MG63 (cell line): ENCODE measurements around the gene TSPOAP1. TPM values are rescaled to one million over a fixed set of nuclear protein-coding genes. Genes with fewer than 3 reads are reported as not detected.

Experiments
- DNase-seq: peaks from one replicate; pipeline ENCODE4 v3.0.0-alpha.2; 2020
- H3K27me3 ChIP-seq: fragments of 250-450 bp; sonication (Bioruptor Pico); 2 replicates; pipeline ENCODE4 v1.5.1; 2020; ENCODE audit warnings: mild to moderate bottlenecking, moderate library complexity
- H3K36me3 ChIP-seq: fragments of 250-450 bp; sonication (Bioruptor Pico); 2 replicates; pipeline ENCODE4 v1.5.1; 2020; ENCODE audit warnings: mild to moderate bottlenecking, moderate library complexity
- H3K4me3 ChIP-seq: fragments of 250-450 bp; sonication (Bioruptor Pico); 2 replicates; pipeline ENCODE4 v1.5.1; 2020; ENCODE audit warnings: mild to moderate bottlenecking, moderate library complexity
- H3K9me3 ChIP-seq: fragments of 250-450 bp; sonication (Bioruptor Pico); 2 replicates; pipeline ENCODE4 v1.5.1; 2020; ENCODE audit warnings: mild to moderate bottlenecking, moderate library complexity
- total RNA-seq: library from RNA; depleted of rRNA; stranded (reverse); fragments of >200 nt; shearing (Covaris generic); gene quantifications from 2 replicates; pipeline ENCODE4 v1.2.3, GENCODE V29; 2014; ENCODE audit warnings: low replicate concordance

The TSPOAP1 gene
- total RNA-seq, 1 experiment from 2014 or later, result 7.0 TPM

DNA sequence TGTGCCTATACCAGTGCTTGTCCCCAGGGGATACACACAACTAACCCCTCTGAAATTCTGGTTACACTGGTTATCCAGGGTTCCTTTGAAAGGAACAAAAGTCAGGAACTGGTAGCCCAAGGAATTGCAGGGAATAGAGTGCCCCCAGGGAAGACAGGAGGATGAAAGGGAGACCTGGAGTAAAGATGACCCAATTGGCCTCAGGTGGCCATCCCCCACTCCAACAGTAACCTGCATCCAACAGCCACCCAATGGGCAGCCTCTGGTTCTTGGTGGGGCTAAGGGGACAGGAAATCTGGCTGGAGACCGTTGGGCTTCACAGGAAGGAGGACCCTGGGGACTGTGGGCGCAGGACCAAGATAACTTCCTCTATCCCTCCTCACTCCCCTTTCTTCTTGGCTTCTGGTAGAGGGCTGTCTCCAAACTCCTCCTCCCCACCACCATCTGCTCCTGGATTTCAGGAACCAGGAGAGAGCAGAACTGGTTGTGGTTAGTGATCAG lies 47.0 kb downstream of the TSPOAP1 start:
- Histone ChIP-seq H3K27me3 (no peaks in the 10 kb centered on the region), H3K9me3 (no peaks in the 10 kb centered on the region), H3K4me3 (no peak overlapping the region), H3K36me3 (no peaks in the 10 kb centered on the region)
- DNase-seq, result no peak

GRCh38 chr17:58280480-58281217 lies 47.9 kb downstream of the TSPOAP1 start, which contains the start of gene MPO:
TSS of gene MPO (minus strand) at chr17:58280935. CDS start at chr17:58280758, 177 bp downstream.
- H3K27me3 ChIP-seq, result no peaks in the 10 kb centered on the region
- no peaks in the 10 kb centered on the region for H3K36me3 ChIP-seq
- H3K4me3 ChIP-seq, result no peak within 1 kb of the TSS
- no peaks in the 10 kb centered on the region for H3K9me3 ChIP-seq
- no peak for DNase-seq

DNA sequence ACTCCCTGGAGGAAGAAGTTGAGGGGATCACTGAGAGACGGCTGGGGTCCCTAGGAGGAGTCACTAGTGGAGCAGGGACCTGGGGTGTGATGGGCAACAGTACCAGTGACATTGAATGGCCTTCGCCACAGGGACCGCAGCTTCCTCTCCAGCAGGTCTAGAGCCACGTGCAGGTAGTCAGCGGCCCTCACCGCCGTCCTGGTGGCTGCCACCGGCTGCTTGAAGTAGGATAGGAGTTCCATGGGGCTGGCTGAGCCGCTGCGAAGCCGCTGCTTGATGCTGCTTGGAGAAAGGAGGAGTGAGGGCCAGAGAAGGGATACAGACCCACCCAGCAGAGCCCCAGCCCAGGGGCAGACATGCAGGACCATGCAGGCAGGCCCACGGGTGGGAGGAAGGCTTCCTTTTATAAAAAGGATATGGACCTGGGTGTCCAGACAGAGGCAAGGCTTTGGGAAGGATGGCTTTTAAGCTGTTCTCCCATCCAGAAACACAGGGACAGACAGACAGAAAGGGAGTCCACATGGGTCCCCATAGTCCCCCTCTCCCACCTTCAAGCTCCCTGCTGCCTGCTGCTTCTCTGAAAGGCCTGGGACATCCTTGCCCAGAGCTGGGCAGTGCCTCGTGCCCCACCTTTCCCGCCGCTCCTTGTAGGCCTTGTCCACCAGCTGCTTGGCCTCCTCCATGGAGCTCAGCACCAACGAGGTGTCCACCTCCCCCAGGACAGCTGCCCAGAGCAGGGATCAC lies 48.7 kb downstream of the TSPOAP1 start:
- no peaks in the 10 kb centered on the region for H3K27me3 ChIP-seq
- DNase-seq, result no peak
- no peaks in the 10 kb centered on the region for H3K36me3 ChIP-seq
- H3K4me3 ChIP-seq, result no peak overlapping the region
- H3K9me3 ChIP-seq, result no peaks in the 10 kb centered on the region

DNA sequence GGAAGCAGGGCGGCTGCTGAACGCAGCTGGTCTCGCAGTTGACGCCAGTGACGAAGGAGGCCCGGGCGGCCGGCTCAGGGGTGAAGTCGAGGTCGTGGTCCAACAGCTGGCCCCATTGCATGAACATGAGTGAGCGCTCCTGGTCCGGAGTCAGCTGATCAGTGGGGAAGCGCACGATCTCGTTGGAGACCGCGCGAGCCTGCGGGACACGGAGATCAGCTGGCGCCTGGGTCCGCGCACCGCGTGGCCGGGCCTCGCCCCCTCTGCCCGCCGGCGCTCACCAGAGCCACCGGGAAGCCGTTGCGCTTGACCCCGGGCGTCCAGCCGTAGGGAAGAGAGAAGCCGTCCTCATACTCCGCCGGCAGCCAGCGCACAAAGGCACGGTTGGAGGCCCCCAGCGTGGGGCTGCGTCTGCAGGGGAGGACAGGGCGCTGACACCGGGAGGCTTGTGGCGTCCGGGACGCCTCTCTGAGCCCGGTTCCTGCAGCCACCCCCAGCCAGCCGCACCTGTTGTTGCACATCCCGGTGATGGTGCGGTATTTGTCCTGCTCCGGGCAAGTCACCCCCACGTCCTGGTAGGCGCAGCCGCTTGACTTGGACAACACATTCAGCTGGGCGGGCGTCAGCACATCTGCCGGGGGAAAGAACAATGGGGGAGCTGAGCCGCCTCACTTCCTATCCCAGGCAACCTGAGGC lies 49.4 kb downstream of the TSPOAP1 start:
- H3K4me3 ChIP-seq, result no peak overlapping the region
- H3K9me3 ChIP-seq, result no peaks in the 10 kb centered on the region
- H3K27me3 ChIP-seq, result no peaks in the 10 kb centered on the region
- no peak for DNase-seq
- no peaks in the 10 kb centered on the region for H3K36me3 ChIP-seq

DNA sequence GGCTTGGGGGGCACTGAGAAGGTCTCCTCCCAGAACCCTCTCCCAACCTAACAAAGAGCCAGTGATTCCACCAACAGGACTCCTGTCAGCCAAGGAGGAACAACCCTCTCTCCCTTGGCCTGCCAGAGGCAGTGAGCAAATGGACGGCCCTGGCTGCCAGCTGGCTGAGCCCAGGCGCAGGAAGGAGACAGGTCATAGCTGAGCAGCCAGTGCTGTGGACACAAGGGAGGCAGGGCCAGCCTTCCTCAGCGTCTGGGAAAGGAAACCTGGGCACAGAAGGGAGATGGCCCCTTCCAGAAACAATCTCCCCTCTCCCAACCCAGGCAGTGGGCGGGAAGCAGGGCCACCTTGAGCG lies 50.0 kb downstream of the TSPOAP1 start:
- peak; percentile 23 for DNase-seq
- Histone ChIP-seq H3K4me3 (no peak overlapping the region), H3K36me3 (no peaks in the 10 kb centered on the region), H3K9me3 (no peaks in the 10 kb centered on the region), H3K27me3 (no peaks in the 10 kb centered on the region)

DNA sequence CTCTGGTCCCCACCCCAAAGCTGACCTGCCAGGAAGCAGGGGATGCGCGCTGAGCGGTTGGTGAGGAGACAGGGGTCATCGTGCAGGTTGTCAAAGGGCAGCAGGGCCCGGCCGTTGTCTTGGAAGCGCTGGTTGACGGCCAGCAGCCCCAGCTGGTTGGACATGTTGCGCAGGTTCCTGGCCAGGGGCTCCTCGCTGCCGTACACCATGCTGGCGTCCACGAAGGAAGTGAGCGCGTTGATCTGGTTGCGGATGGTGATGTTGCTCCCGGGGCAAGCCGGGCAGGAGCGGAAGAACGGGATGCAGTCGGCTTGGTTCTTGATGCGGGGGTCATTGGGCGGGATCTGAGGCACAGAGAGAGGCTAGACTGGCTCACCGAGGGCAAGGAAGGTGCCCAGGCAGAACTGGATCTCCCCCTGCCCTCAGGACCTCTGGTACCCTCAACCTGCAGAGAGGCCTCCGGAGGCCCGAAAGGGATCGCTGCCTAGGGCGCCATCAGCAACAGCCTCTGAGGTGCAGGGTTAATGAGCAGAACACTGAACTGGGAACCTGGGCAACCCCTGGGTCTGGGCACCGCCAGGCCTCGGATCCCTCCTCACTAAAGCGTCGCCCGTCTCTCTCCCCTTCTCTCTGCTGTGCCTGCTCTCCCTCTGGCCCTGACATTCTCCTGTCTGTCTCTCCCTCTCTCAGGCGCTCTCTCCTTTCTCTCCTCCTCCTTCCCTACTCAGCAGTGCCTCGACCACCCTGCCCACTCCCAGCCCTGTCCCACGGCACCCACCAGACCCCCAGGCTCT lies 50.6 kb downstream of the TSPOAP1 start:
- Histone ChIP-seq H3K27me3 (no peaks in the 10 kb centered on the region), H3K4me3 (no peak overlapping the region), H3K36me3 (no peaks in the 10 kb centered on the region), H3K9me3 (no peaks in the 10 kb centered on the region)
- DNase-seq, result no peak

GRCh38 chr17:58277107-58277801 lies 51.3 kb downstream of the TSPOAP1 start:
- Histone ChIP-seq H3K9me3 (no peaks in the 10 kb centered on the region), H3K36me3 (no peaks in the 10 kb centered on the region), H3K27me3 (no peaks in the 10 kb centered on the region), H3K4me3 (no peak overlapping the region)
- no peak for DNase-seq

DNA sequence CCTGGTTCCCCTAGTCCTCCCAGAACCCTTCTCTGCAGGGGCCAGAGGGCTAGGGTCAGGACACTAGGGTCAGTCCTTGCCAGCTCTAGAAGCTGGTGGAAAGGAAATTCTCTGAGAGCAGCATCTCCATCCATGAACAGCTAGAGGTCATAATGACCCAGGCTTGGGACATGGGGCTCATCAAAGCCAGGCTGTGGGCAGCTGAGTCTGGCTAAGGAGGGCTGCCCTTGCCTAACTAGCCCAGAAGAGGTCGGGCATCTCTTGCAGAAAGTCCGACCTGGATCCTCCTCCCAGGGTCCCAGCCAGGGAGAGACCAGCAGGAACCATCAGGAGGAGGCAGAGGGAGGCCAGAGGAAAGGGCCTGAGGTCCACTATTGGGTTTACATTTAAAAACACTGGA lies 52.2 kb downstream of the TSPOAP1 start:
- DNase-seq, result no peak
- H3K4me3 ChIP-seq, result no peak overlapping the region
- H3K27me3 ChIP-seq, result no peaks in the 10 kb centered on the region
- H3K36me3 ChIP-seq, result no peaks in the 10 kb centered on the region
- H3K9me3 ChIP-seq, result no peaks in the 10 kb centered on the region

DNA sequence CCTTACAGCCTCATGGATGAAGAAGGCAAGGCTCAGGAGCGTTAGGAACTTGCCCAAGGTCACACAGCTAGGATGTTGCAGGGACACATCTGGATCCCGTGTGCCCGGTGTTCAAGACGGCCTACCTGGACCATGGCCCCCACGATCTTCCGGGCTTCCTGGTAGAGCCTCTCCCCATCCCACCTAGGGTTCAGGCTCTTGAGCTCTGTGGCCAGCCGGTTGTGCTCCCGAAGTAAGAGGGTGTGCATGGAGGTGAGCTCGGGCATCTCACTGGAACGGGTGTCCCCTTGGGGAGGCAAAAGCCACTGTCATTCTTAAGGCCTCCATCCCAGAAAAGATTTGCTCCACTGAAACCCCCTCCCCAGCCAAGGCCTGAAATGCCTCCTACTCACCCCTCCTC lies 53.2 kb downstream of the TSPOAP1 start:
- no peaks in the 10 kb centered on the region for H3K9me3 ChIP-seq
- DNase-seq, result no peak
- no peaks in the 10 kb centered on the region for H3K27me3 ChIP-seq
- H3K4me3 ChIP-seq, result no peak overlapping the region
- no peaks in the 10 kb centered on the region for H3K36me3 ChIP-seq

GRCh38 chr17:58273453-58274104 lies 55.0 kb downstream of the TSPOAP1 start:
- H3K9me3 ChIP-seq, result no peaks in the 10 kb centered on the region
- no peak overlapping the region for H3K4me3 ChIP-seq
- no peak for DNase-seq
- no peaks in the 10 kb centered on the region for H3K27me3 ChIP-seq
- no peaks in the 10 kb centered on the region for H3K36me3 ChIP-seq

- Histone ChIP-seq H3K27me3 (no peaks in the 10 kb centered on the region), H3K36me3 (no peaks in the 10 kb centered on the region), H3K4me3 (no peak overlapping the region), H3K9me3 (no peaks in the 10 kb centered on the region)
- no peak for DNase-seq
These were observed 56.0 kb downstream of the TSPOAP1 start for GRCh38 chr17:58272367-58273280.

DNA sequence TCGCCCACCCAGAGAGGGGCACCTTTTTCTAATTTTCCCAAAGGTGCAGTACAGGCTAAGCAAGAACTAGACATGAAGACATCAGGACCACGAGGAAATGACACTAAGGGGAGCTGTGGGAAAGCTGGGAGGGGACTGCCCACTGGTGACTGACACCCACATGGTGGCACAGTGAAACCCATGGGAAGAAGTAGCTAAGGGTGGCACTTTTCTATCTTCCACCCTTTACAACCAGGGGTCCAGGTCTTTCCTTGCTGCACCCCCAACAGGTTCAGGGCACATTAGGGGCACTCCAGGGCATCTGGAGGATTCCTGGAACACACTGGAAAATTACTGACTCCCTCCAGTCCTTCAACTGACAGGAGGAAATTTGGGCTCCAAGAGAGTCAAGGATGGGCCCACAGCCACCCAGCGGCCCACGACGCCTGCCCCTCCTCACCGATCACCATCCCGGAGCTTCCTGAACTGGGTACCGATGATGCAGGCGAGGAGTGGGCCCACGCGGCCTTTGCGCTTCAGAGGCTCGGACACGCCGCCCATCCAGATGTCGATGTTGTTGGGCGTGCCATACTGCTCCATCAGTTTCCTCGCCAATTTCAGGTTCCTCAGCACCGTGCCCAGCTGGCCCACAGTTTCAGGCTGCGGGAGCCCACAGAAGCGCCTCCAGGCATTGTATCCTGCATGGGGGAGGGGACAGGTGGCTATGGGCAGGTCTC lies 57.2 kb downstream of the TSPOAP1 start:
- Histone ChIP-seq H3K9me3 (no peaks in the 10 kb centered on the region), H3K4me3 (no peak overlapping the region), H3K27me3 (no peaks in the 10 kb centered on the region), H3K36me3 (no peaks in the 10 kb centered on the region)
- no peak for DNase-seq

GRCh38 chr17:58270476-58271215 lies 57.9 kb downstream of the TSPOAP1 start:
- no peaks in the 10 kb centered on the region for H3K36me3 ChIP-seq
- no peaks in the 10 kb centered on the region for H3K27me3 ChIP-seq
- H3K9me3 ChIP-seq, result no peaks in the 10 kb centered on the region
- DNase-seq, result no peak
- H3K4me3 ChIP-seq, result no peak overlapping the region
